Measurements from ENCODE around the gene ZNF304. TPM values are rescaled to one million over a fixed set of nuclear protein-coding genes. Genes with fewer than 3 reads are reported as not detected.
A peak's percentile ranks its signal among the peaks of the same experiment; 100 is the strongest.

The ZNF304 gene
- total and polyA plus RNA-seq, 2 of the 13 experiments (the other 11 are each of a cell fraction or from before 2014, with no cell fraction given): 3.4 to 8.0 TPM

- TF ChIP-seq ZNF770 (CRISPR knock-in tag; IDR thresholded peaks at IDR 0.05): no peak
- TF ChIP-seq HNRNPLL (IDR thresholded peaks at IDR 0.05; ENCODE audit: low read depth, low read length, poor library complexity, severe bottlenecking): peak; percentile 68
- no peak for TF ChIP-seq REST (IDR thresholded peaks at IDR 0.05; ENCODE audit: borderline replicate concordance in 1 of 2, low read depth in 1 of 2, low read length in 2 of 2)
- TF ChIP-seq ZNF468 (CRISPR knock-in tag; IDR thresholded peaks at IDR 0.05): no peak
- no peak for TF ChIP-seq FOXJ3 (CRISPR knock-in tag; IDR thresholded peaks at IDR 0.05; ENCODE audit: borderline replicate concordance)
- TF ChIP-seq GTF3A (CRISPR knock-in tag; conservative IDR thresholded peaks at IDR 0.05): no peak
- peak; percentile 89 for TF ChIP-seq ETV5 (CRISPR knock-in tag; IDR thresholded peaks at IDR 0.05; ENCODE audit: borderline replicate concordance)
- TF ChIP-seq NFIB (CRISPR knock-in tag; IDR thresholded peaks at IDR 0.05; ENCODE audit: borderline replicate concordance): no peak
- peak; percentile 77; the same call in 1 of the 2 replicates for TF ChIP-seq THAP9 (CRISPR knock-in tag; IDR thresholded peaks at IDR 0.05; ENCODE audit: borderline replicate concordance)
- TF ChIP-seq CAMTA2 (CRISPR knock-in tag; IDR thresholded peaks at IDR 0.05; ENCODE audit: borderline replicate concordance): no peak
- TF ChIP-seq HNRNPH1 (optimal IDR thresholded peaks at IDR 0.05; ENCODE audit: low read depth, low read length): no peak
- TF ChIP-seq KDM6A (CRISPR knock-in tag; IDR thresholded peaks at IDR 0.05; ENCODE audit: low read depth): no peak
- TF ChIP-seq CEBPZ (IDR thresholded peaks at IDR 0.05; ENCODE audit: low read length): no peak
- 0 out of 2 replicates have a peak, but pooled peaks have one; percentile 43 for TF ChIP-seq ARNT2 (CRISPR knock-in tag; IDR thresholded peaks at IDR 0.05; ENCODE audit: low read depth)
- no peak for TF ChIP-seq FIP1L1 (IDR thresholded peaks at IDR 0.05; ENCODE audit: borderline replicate concordance, insufficient read depth, low read depth, low read length)
These were observed 38.9 kb downstream of the ZNF304 start, which contains the start of gene ZNF548 (continued) for GRCh38 chr19:57389730-57390598.

All from HepG2 (cell line).